GM12878 (cell line): ENCODE data around the gene GABRB1. TPM values are rescaled to one million over a fixed set of nuclear protein-coding genes. Genes with fewer than 3 reads are reported as not detected.

Experiments
- ATAC-seq: fragments of 200-7000 bp; cut with Tn5 transposase; 3 replicates; pipeline ENCODE4 v1.9.1; 2020; ENCODE audit warnings: mild to moderate bottlenecking, moderate library complexity
- BruUV-seq: library from RNA; stranded (reverse); fragments of 400-500 nt; replicated peaks from 2 replicates; lab custom pipeline; 2021; lab: Mats Ljungman, UMichigan
- CTCF ChIA-PET: fragments of 300-600 bp; sonication (Branson Sonifier 250); formaldehyde crosslinking; extraction: SDS; loops from one replicate; lab custom pipeline; 2021; ENCODE audit warnings: inconsistent platforms; lab: Yijun Ruan, JAX
- POLR2A ChIA-PET: fragments of 350-600 bp; formaldehyde crosslinking; extraction: SDS; loops from one replicate; lab custom pipeline; 2021; ENCODE audit warnings: inconsistent platforms; lab: Charles Lee
- RAD21 ChIA-PET: fragments of 300-600 bp; sonication (Branson Sonifier 250); formaldehyde crosslinking; loops from one replicate; lab custom pipeline; 2023; ENCODE audit warnings: antibody characterized with exemption; ENCODE audit not compliant: unreplicated experiment; lab: Charles Lee
- SMC1A ChIA-PET: fragments of 300-600 bp; sonication (Branson Sonifier 250); formaldehyde crosslinking; loops from one replicate; lab custom pipeline; 2023; ENCODE audit not compliant: unreplicated experiment, uncharacterized antibody; lab: Charles Lee
- DNase-seq: peaks from one replicate; pipeline ENCODE4 v3.0.0-alpha.2; 2011; ENCODE audit warnings: low read depth, low spot score
- FAIRE-seq: peaks from 3 replicates; lab custom pipeline; 2011; peaks lifted over from hg19 to GRCh38; lab: Jason Lieb, UNC
- H2AFZ ChIP-seq: 2 replicates; pipeline ENCODE4 v1.6.0; 2011; ENCODE audit warnings: low read depth, low read length, control low read depth; ENCODE audit not compliant: control insufficient read depth
- H3K27ac ChIP-seq: 2 replicates; pipeline ENCODE4 v1.5.1; 2011; ENCODE audit warnings: control low read depth; ENCODE audit not compliant: control insufficient read depth, insufficient read depth
- H3K27me3 ChIP-seq, 2 experiments: replicated peaks in 1 of 2; 2 replicates each; pipeline versions ENCODE4 v1.6.0 to v1.6.1; 2011; ENCODE audit warnings: low read length in 1 of 2; ENCODE audit not compliant: control insufficient read depth in 2 of 2, insufficient read depth in 2 of 2
- H3K36me3 ChIP-seq, 2 experiments: 2 replicates each; pipeline ENCODE4 v1.5.1; 2011; ENCODE audit warnings: low read length in 1 of 2; ENCODE audit not compliant: control insufficient read depth in 2 of 2, insufficient read depth in 2 of 2
- H3K4me1 ChIP-seq: 2 replicates; pipeline ENCODE4 v1.6.1; 2011; ENCODE audit warnings: mild to moderate bottlenecking, low read length, moderate library complexity, mixed read lengths; ENCODE audit not compliant: control insufficient read depth, insufficient read depth
- H3K4me2 ChIP-seq: 2 replicates; pipeline ENCODE4 v1.6.0; 2011; ENCODE audit warnings: control low read depth; ENCODE audit not compliant: control insufficient read depth, insufficient read depth
- H3K4me3 ChIP-seq: fragments of 200-600 bp; sonication (generic); 2 replicates; pipeline ENCODE4 v1.5.1; 2016
- H3K79me2 ChIP-seq: 2 replicates; pipeline ENCODE4 v1.6.0; 2011; ENCODE audit warnings: low read length; ENCODE audit not compliant: control insufficient read depth, insufficient read depth
- H3K9ac ChIP-seq: 2 replicates; pipeline ENCODE4 v1.8.0; 2011; ENCODE audit warnings: low read length, control low read depth, mixed read lengths; ENCODE audit not compliant: control insufficient read depth, insufficient read depth
- H3K9me3 ChIP-seq: replicated peaks from 3 replicates; pipeline ENCODE4 v1.5.1; 2011; ENCODE audit warnings: mild to moderate bottlenecking, low read length; ENCODE audit not compliant: control insufficient read depth, insufficient read depth
- H4K20me1 ChIP-seq: 2 replicates; pipeline ENCODE4 v1.6.0; 2011; ENCODE audit not compliant: control insufficient read depth, insufficient read depth
- MTA3 ChIP-seq: IDR thresholded peaks from 2 replicates; pipeline ENCODE4 v1.6.1; 2012; ENCODE audit warnings: low read length, inconsistent platforms, borderline replicate concordance
- TCF3 ChIP-seq: IDR thresholded peaks from 2 replicates; pipeline ENCODE4 v1.6.1; 2012; ENCODE audit warnings: low read depth, mild to moderate bottlenecking, low read length, borderline replicate concordance; ENCODE audit not compliant: insufficient read depth
- ZNF217 ChIP-seq: fragments of 450-650 bp; IDR thresholded peaks from 2 replicates; pipeline ENCODE4 v1.6.1; 2017; ENCODE audit warnings: antibody characterized with exemption, mild to moderate bottlenecking
- WGBS: methylation state at CpG from one replicate; pipeline ENCODE4 v1.1.6; 2016; ENCODE audit warnings: low lambda C conversion rate; ENCODE audit not compliant: insufficient replicate concordance, insufficient coverage; ENCODE audit errors: missing lambda C conversion rate; 5-methylcytosine and 5-hydroxymethylcytosine counted together
- in situ Hi-C: fragments of 300-500 bp; cut with MboI; formaldehyde crosslinking; loops from 9 replicates; pipeline ENCODE4 v1.14.3; 2018; ENCODE audit warnings: mixed read lengths
- intact Hi-C: fragments of 100-400 bp; cut with micrococcal nuclease; formaldehyde crosslinking; loops from one replicate; pipeline ENCODE4 v1.14.2; 2022; ENCODE audit not compliant: unreplicated experiment
- polyA plus RNA-seq, 11 experiments: library from polyadenylated mRNA; depleted of rRNA in 4 of 11; unstranded in 6 of 11; stranded (reverse) in 5 of 11; fragments of >200 nt; fragmentation: Nextera tagmentation in 4 of 11; fragmentation: Illumina TruSeq in 1 of 11; extraction: Ambion mirVana in 4 of 11; extraction: Trizol in 1 of 11; gene quantifications; 1 replicate in 1 of 11; 2 replicates in 10 of 11; pipeline versions ENCODE4 v1.2.1 to v1.2.3, GENCODE V29; 2011 to 2016; ENCODE audit warnings: inconsistent platforms in 2 of 11, missing spikeins in 2 of 11, low read depth in 1 of 11
- total RNA-seq, 4 experiments: library from RNA; depleted of rRNA in 3 of 4; stranded (reverse); fragments of >200 nt in 3 of 4; fragmentation: Illumina TruSeq in 1 of 4; extraction: Trizol in 1 of 4; gene quantifications; 2 replicates each; pipeline versions ENCODE4 v1.2.1 to v1.2.3, GENCODE V29; 2013 to 2021
- TF ChIP-seq, protein P1 (sequence below): fragments of 450-650 bp; IDR thresholded peaks from 2 replicates; pipeline ENCODE4 v1.6.1; 2018; ENCODE audit warnings: borderline replicate concordance, mild to moderate bottlenecking; ENCODE audit not compliant: partially characterized antibody

Gene GABRB1
- total and polyA plus RNA-seq, 10 of the 15 experiments (the other 5 are each of a cell fraction or from before 2014, with no cell fraction given) = 0.13 to 0.92 TPM; not detected in 8

DNA sequence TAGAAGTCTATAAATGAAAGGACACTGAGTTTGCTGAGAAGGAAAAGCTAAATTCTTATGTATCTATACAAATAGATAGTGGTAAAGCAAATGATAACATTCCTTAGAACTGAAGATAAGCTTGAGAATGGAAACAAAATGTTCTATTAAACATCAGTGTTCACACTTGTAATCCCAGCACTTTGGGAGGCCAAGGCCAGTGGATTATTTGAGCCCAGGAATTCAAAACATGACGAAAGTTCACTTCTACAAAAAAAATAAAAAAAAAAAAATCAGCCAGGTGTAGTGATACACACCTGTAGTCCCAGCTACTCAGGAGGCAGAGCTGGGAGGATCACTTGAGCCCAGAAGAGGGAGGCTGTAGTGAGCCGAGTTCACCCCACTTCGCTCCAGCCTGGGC is 232.4 kb downstream of the GABRB1 start:
- ATAC-seq = no peak
- H3K27me3 ChIP-seq = no peaks in the 10 kb centered on the region
- BruUV-seq = no TSS peak
- TF ChIP-seq, protein P1, sequence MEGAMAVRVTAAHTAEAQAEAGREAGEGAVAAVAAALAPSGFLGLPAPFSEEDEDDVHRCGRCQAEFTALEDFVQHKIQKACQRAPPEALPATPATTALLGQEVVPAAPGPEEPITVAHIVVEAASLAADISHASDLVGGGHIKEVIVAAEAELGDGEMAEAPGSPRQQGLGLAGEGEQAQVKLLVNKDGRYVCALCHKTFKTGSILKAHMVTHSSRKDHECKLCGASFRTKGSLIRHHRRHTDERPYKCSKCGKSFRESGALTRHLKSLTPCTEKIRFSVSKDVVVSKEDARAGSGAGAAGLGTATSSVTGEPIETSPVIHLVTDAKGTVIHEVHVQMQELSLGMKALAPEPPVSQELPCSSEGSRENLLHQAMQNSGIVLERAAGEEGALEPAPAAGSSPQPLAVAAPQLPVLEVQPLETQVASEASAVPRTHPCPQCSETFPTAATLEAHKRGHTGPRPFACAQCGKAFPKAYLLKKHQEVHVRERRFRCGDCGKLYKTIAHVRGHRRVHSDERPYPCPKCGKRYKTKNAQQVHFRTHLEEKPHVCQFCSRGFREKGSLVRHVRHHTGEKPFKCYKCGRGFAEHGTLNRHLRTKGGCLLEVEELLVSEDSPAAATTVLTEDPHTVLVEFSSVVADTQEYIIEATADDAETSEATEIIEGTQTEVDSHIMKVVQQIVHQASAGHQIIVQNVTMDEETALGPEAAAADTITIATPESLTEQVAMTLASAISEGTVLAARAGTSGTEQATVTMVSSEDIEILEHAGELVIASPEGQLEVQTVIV = no peak
- TF ChIP-seq MTA3 (no peak), ZNF217 (no peak), TCF3 (no peak)
- ChIA-PET CTCF (interaction anchor here (0.6 to 0.9 kb wide), 2 partner anchors 141 to 343 kb away, joined by 3 to 4 read pairs; no protein-coding TSS in a partner anchor), POLR2A (no interaction called here), SMC1A (no interaction called here), RAD21 (no interaction called here)
- no peaks in the 10 kb centered on the region for H3K9me3 ChIP-seq
- intact Hi-C loops = no loop called here
- no peaks in the 10 kb centered on the region for H3K79me2 ChIP-seq
- in situ Hi-C loops = no loop called here
- no peaks in the 10 kb centered on the region for H3K36me3 ChIP-seq
- H3K9ac ChIP-seq = no peak overlapping the region
- no peak overlapping the region for H2AFZ ChIP-seq
- no peaks in the 10 kb centered on the region for H3K4me1 ChIP-seq
- no peak overlapping the region for H3K27ac ChIP-seq
- FAIRE-seq = no peak
- H3K4me3 ChIP-seq = no peak overlapping the region
- H4K20me1 ChIP-seq = no peaks in the 10 kb centered on the region
- WGBS = 20% methylated on average over 3 of the region's 3 CpGs
- H3K4me2 ChIP-seq = no peak overlapping the region
- DNase-seq = no peak
